Activated B cell treated with CpG ODN at 0.5 μM for 24 hours (primary cell): ENCODE measurements around the gene AGBL1. TPM values are rescaled to one million over a fixed set of nuclear protein-coding genes. Genes with fewer than 3 reads are reported as not detected.

Source experiments
- ATAC-seq: fragments of 200-7000 bp; cut with Tn5 transposase; one replicate; pipeline ENCODE4 v1.10.0; 2021; ENCODE audit warnings: low read depth, mild to moderate bottlenecking, moderate library complexity
- CTCF ChIA-PET: fragments of 350-600 bp; sonication (Branson Sonifier 250); formaldehyde crosslinking; loops from one replicate; lab custom pipeline; 2021; ENCODE audit warnings: antibody characterized with exemption; lab: Charles Lee
- POLR2A ChIA-PET: fragments of 350-600 bp; sonication (Branson Sonifier 250); formaldehyde crosslinking; loops from one replicate; lab custom pipeline; 2021; ENCODE audit warnings: antibody characterized with exemption; lab: Charles Lee
- DNase-seq: peaks from one replicate; pipeline ENCODE4 v3.0.0; 2022
- H3K27ac Mint-ChIP-seq: one replicate; pipeline ENCODE4 v1.8.0; 2020; ENCODE audit warnings: mixed read lengths
- H3K27me3 Mint-ChIP-seq: one replicate; pipeline ENCODE4 v1.8.0; 2021; ENCODE audit warnings: mixed read lengths
- H3K36me3 Mint-ChIP-seq: one replicate; pipeline ENCODE4 v1.8.0; 2021; ENCODE audit warnings: low read depth, mixed read lengths
- H3K4me1 Mint-ChIP-seq: one replicate; pipeline ENCODE4 v1.8.0; 2021; ENCODE audit warnings: mixed read lengths
- H3K4me3 Mint-ChIP-seq: one replicate; pipeline ENCODE4 v1.8.0; 2020; ENCODE audit warnings: mild to moderate bottlenecking, mixed read lengths
- H3K9me3 Mint-ChIP-seq: one replicate; pipeline ENCODE4 v1.8.0; 2020; ENCODE audit warnings: mixed read lengths
- CTCF ChIP-seq: fragments of 200-600 bp; IDR thresholded peaks from one replicate; pipeline ENCODE4 v1.8.0; 2022; ENCODE audit warnings: antibody characterized with exemption, mild to moderate bottlenecking
- intact Hi-C: fragments of 100-400 bp; cut with micrococcal nuclease; formaldehyde crosslinking; loops from one replicate; pipeline ENCODE4 v1.15.1; 2024
- total RNA-seq: library from RNA; stranded (reverse); gene quantifications from 2 replicates; pipeline ENCODE4 v1.2.3, GENCODE V29; 2022

Gene AGBL1
- total RNA-seq, 1 donor from 2014 or later = not detected

- ChIA-PET POLR2A (no interaction called here), CTCF (no interaction called here)
- intact Hi-C loops = no loop called here
- Mint-ChIP-seq H3K9me3 (peaks cover 11% of the 10 kb centered on the region), H3K36me3 (no peaks in the 10 kb centered on the region), H3K27ac (no peak overlapping the region), H3K27me3 (no peaks in the 10 kb centered on the region), H3K4me1 (no peaks in the 10 kb centered on the region), H3K4me3 (no peak overlapping the region)
- no peak for DNase-seq
- no peak for TF ChIP-seq CTCF
- no peak for ATAC-seq
These were observed 646.0 kb downstream of the AGBL1 start for GRCh38 chr15:86725628-86726027.

GRCh38 chr15:86735247-86736040 lies 655.8 kb downstream of the AGBL1 start:
- TF ChIP-seq CTCF = no peak
- Mint-ChIP-seq H3K4me1 (no peaks in the 10 kb centered on the region), H3K4me3 (no peak overlapping the region), H3K36me3 (no peaks in the 10 kb centered on the region), H3K27me3 (no peaks in the 10 kb centered on the region), H3K27ac (no peak overlapping the region), H3K9me3 (peaks cover 5% of the 10 kb centered on the region)
- no peak for ATAC-seq
- ChIA-PET POLR2A (no interaction called here), CTCF (no interaction called here)
- DNase-seq = no peak
- intact Hi-C loops = no loop called here

- ChIA-PET CTCF (no interaction called here), POLR2A (no interaction called here)
- TF ChIP-seq CTCF = no peak
- intact Hi-C loops = no loop called here
- H3K27me3 Mint-ChIP-seq = no peaks in the 10 kb centered on the region
- no peaks in the 10 kb centered on the region for H3K4me1 Mint-ChIP-seq
- no peak overlapping the region for H3K27ac Mint-ChIP-seq
- H3K9me3 Mint-ChIP-seq = peaks cover 5% of the 10 kb centered on the region
- no peak for DNase-seq
- no peak overlapping the region for H3K4me3 Mint-ChIP-seq
- H3K36me3 Mint-ChIP-seq = no peaks in the 10 kb centered on the region
- ATAC-seq = no peak
These were observed 662.2 kb downstream of the AGBL1 start for GRCh38 chr15:86741917-86742316.

GRCh38 chr15:86743283-86743903 lies 663.7 kb downstream of the AGBL1 start:
- no peaks in the 10 kb centered on the region for H3K4me1 Mint-ChIP-seq
- ATAC-seq (no peak), DNase-seq (no peak)
- no peak for TF ChIP-seq CTCF
- H3K4me3 Mint-ChIP-seq = no peak overlapping the region
- intact Hi-C loops = no loop called here
- ChIA-PET POLR2A (no interaction called here), CTCF (interaction anchor here (0.7 kb wide), 1 partner anchor 882 kb away, joined by 3 read pairs; no protein-coding TSS in a partner anchor)
- no peaks in the 10 kb centered on the region for H3K27me3 Mint-ChIP-seq
- H3K9me3 Mint-ChIP-seq = peaks cover 2% of the 10 kb centered on the region
- no peaks in the 10 kb centered on the region for H3K36me3 Mint-ChIP-seq
- H3K27ac Mint-ChIP-seq = no peak overlapping the region

GRCh38 chr15:86744198-86744780 lies 664.6 kb downstream of the AGBL1 start:
- no peak for TF ChIP-seq CTCF
- ChIA-PET POLR2A (no interaction called here), CTCF (no interaction called here)
- Mint-ChIP-seq H3K4me1 (no peaks in the 10 kb centered on the region), H3K4me3 (no peak overlapping the region), H3K27me3 (no peaks in the 10 kb centered on the region), H3K9me3 (no peaks in the 10 kb centered on the region), H3K27ac (no peak overlapping the region), H3K36me3 (no peaks in the 10 kb centered on the region)
- no peak for DNase-seq
- intact Hi-C loops = no loop called here
- no peak for ATAC-seq
